Endothelial cell of umbilical vein (primary cell): Measurements from ENCODE around the gene MBLAC1. TPM values are rescaled to one million over a fixed set of nuclear protein-coding genes. Genes with fewer than 3 reads are reported as not detected.
A peak's percentile ranks its signal among the peaks of the same experiment; 100 is the strongest.

Experiments used
- BruUV-seq: library from RNA; stranded (reverse); fragments of 400-500 nt; replicated peaks from 2 replicates; lab custom pipeline; 2021; lab: Mats Ljungman, UMichigan
- CTCF ChIA-PET: fragments of 300-600, 350-600 bp; sonication (Branson Sonifier 250); formaldehyde crosslinking; loops from one replicate; lab custom pipeline; 2021; ENCODE audit warnings: antibody characterized with exemption, inconsistent platforms; lab: Charles Lee
- POLR2A ChIA-PET: fragments of 300-600, 350-600 bp; sonication (Branson Sonifier 250); formaldehyde crosslinking; loops from one replicate; lab custom pipeline; 2021; ENCODE audit warnings: antibody characterized with exemption, inconsistent platforms; lab: Charles Lee
- DNase-seq: peaks from one replicate; pipeline ENCODE4 v3.0.0-alpha.2; 2011; ENCODE audit warnings: low read depth, low spot score
- FAIRE-seq: peaks from 2 replicates; lab custom pipeline; 2011; peaks lifted over from hg19 to GRCh38; lab: Jason Lieb, UNC
- H2AFZ ChIP-seq: 2 replicates; pipeline ENCODE4 v1.6.0; 2012; ENCODE audit warnings: low read depth, low read length, control low read depth, inconsistent platforms
- H3K27ac ChIP-seq: 2 replicates; pipeline ENCODE4 v1.5.1; 2011; ENCODE audit warnings: low read depth, mild to moderate bottlenecking, control low read depth, low read length, moderate library complexity; ENCODE audit not compliant: insufficient read depth
- H3K27me3 ChIP-seq, 2 experiments: 2 replicates each; pipeline versions ENCODE4 v1.6.0 to v1.6.1; 2011; ENCODE audit warnings: low read length in 2 of 2, mixed read lengths in 1 of 2; ENCODE audit not compliant: control insufficient read depth in 2 of 2, insufficient read depth in 2 of 2
- H3K36me3 ChIP-seq, 2 experiments: 2 replicates in 1 of 2; 3 replicates in 1 of 2; pipeline ENCODE4 v1.5.1; 2011; ENCODE audit warnings: low read length in 2 of 2, mild to moderate bottlenecking in 1 of 2, moderate library complexity in 1 of 2; ENCODE audit not compliant: control insufficient read depth in 2 of 2, insufficient read depth in 2 of 2; ENCODE audit errors: extremely low read depth in 1 of 2
- H3K4me1 ChIP-seq: 3 replicates; pipeline ENCODE4 v1.5.1; 2011; ENCODE audit warnings: mild to moderate bottlenecking, low read length; ENCODE audit not compliant: control insufficient read depth, insufficient read depth; ENCODE audit errors: extremely low read depth
- H3K4me2 ChIP-seq: 2 replicates; pipeline ENCODE4 v1.6.1; 2011; ENCODE audit warnings: low read length, control low read depth, mixed read lengths; ENCODE audit not compliant: insufficient read depth
- H3K4me3 ChIP-seq, 3 experiments: fragments of 200-600 bp in 1 of 3; sonication (generic), shearing (Covaris generic) in 1 of 3; replicated peaks in 1 of 3; 2 replicates each; pipeline ENCODE4 v1.5.1; 2011 to 2016; ENCODE audit warnings: control low read depth in 3 of 3, low read length in 3 of 3, mild to moderate bottlenecking in 2 of 3, inconsistent platforms in 1 of 3, low read depth in 1 of 3, moderate library complexity in 1 of 3; ENCODE audit not compliant: insufficient read depth in 1 of 3
- H3K79me2 ChIP-seq: 2 replicates; pipeline ENCODE4 v1.6.0; 2012; ENCODE audit warnings: low read length, inconsistent platforms; ENCODE audit not compliant: control insufficient read depth, insufficient read depth
- H3K9ac ChIP-seq: replicated peaks from 2 replicates; pipeline ENCODE3; 2011; ENCODE audit warnings: low read length, control low read depth; ENCODE audit not compliant: insufficient read depth; ENCODE audit errors: extremely low read depth
- H3K9me1 ChIP-seq: replicated peaks from 3 replicates; pipeline ENCODE4 v1.6.0; 2011; ENCODE audit warnings: mild to moderate bottlenecking, low read length; ENCODE audit not compliant: control insufficient read depth, insufficient read depth; ENCODE audit errors: extremely low read depth
- H3K9me3 ChIP-seq: replicated peaks from 2 replicates; pipeline ENCODE4 v1.5.1; 2012; ENCODE audit warnings: low read length, inconsistent platforms; ENCODE audit not compliant: control insufficient read depth, insufficient read depth
- H4K20me1 ChIP-seq: replicated peaks from 2 replicates; pipeline ENCODE3; 2011; ENCODE audit warnings: mild to moderate bottlenecking, low read length; ENCODE audit not compliant: control insufficient read depth, insufficient read depth; ENCODE audit errors: extremely low read depth
- EZH2 ChIP-seq: IDR thresholded peaks from 2 replicates; pipeline ENCODE4 v1.6.1; 2012; ENCODE audit warnings: borderline replicate concordance, low read depth, mild to moderate bottlenecking, moderate library complexity, low read length, inconsistent platforms; ENCODE audit not compliant: severe bottlenecking
- FOS ChIP-seq: IDR thresholded peaks from 2 replicates; pipeline ENCODE4 v1.6.1; 2011; ENCODE audit warnings: mild to moderate bottlenecking, low read length, moderate library complexity, borderline replicate concordance; ENCODE audit not compliant: insufficient read depth
- GATA2 ChIP-seq: IDR thresholded peaks from 2 replicates; pipeline ENCODE4 v1.7.0; 2011; ENCODE audit warnings: low read depth, mild to moderate bottlenecking, moderate library complexity, mixed read lengths, low read length; ENCODE audit not compliant: insufficient read length, insufficient read depth
- JUN ChIP-seq: IDR thresholded peaks from 2 replicates; pipeline ENCODE4 v1.6.1; 2011; ENCODE audit warnings: borderline replicate concordance, low read depth; ENCODE audit not compliant: insufficient read length, insufficient read depth
- MYC ChIP-seq: IDR thresholded peaks from one replicate; pipeline ENCODE4 v1.6.1; 2011; ENCODE audit warnings: mild to moderate bottlenecking, low read depth, low read length
- POLR2A ChIP-seq: IDR thresholded peaks from 2 replicates; pipeline ENCODE4 v1.6.1; 2012; ENCODE audit warnings: low read depth, mild to moderate bottlenecking, control low read depth, low read length
- POLR2AphosphoS5 ChIP-seq: IDR thresholded peaks from 2 replicates; pipeline ENCODE4 v1.6.1; 2012; ENCODE audit warnings: low read depth, mild to moderate bottlenecking, control low read depth, low read length, moderate library complexity; ENCODE audit not compliant: insufficient read depth
- dilution Hi-C: fragments of 300-500 bp; cut with MboI; formaldehyde crosslinking; loops from one replicate; pipeline ENCODE4 v1.15.0; 2019; ENCODE audit warnings: low sequenced_read_pairs; ENCODE audit not compliant: extremely low pct_ligation_motif_present
- intact Hi-C: fragments of 100-400 bp; cut with micrococcal nuclease; formaldehyde crosslinking; loops from one replicate; pipeline ENCODE4 v1.10.0; 2022
- polyA plus RNA-seq, 4 experiments: library from polyadenylated mRNA; depleted of rRNA in 3 of 4; stranded (reverse) in 3 of 4; unstranded in 1 of 4; fragments of >200 nt; gene quantifications; 2 replicates each; pipeline versions ENCODE4 v1.2.1 to v1.2.3, GENCODE V29; 2011 to 2012; ENCODE audit warnings: missing spikeins in 1 of 4
- total RNA-seq: library from RNA; stranded (reverse); gene quantifications from 2 replicates; pipeline ENCODE4 v1.2.3, GENCODE V29; 2021
- TF ChIP-seq, protein P1 (sequence below): IDR thresholded peaks from 2 replicates; pipeline ENCODE4 v1.6.1; 2011; ENCODE audit not compliant: insufficient read depth, insufficient read length
- TF ChIP-seq, protein P2 (sequence below), 2 donors: IDR thresholded peaks; 1 replicate in 1 of 2; 2 replicates in 1 of 2; pipeline ENCODE4 v1.5.1; 2011; ENCODE audit warnings: low read length in 2 of 2, mild to moderate bottlenecking in 2 of 2, moderate library complexity in 2 of 2, control low read depth in 1 of 2, inconsistent platforms in 1 of 2, low read depth in 1 of 2; ENCODE audit not compliant: insufficient read depth in 1 of 2; ENCODE audit errors: extremely low read depth in 1 of 2

Gene MBLAC1
- total and polyA plus RNA-seq, 2 donors (not counting 3 experiments of a cell fraction or from before 2014, with no cell fraction given) = 1.8 to 2.1 TPM

DNA sequence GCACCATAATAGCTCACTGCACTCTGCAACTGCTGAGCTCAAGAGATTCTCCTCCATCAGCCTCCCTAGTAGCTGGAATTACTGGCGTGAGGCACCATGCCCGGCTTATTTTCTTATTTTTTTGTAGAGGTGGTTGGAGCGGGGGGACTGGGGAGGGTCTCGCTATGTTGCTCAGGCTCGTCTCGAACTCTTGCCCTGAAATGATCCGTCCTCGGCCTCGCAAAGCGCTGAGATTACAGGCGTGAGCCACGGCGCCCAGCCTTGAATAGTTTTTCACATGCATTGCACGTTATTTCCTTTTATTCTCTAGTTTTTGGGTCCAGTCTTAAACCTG is 21.4 kb downstream of the MBLAC1 start:
- DNase-seq = no peak
- H3K27me3 ChIP-seq = no peaks in the 10 kb centered on the region
- no peaks in the 10 kb centered on the region for H4K20me1 ChIP-seq
- H3K4me3 ChIP-seq = peak overlapping the region; percentile 10 to 80 (median 17)
- dilution Hi-C loops = no loop called here
- peak overlapping the region; percentile 22 for H3K27ac ChIP-seq
- H3K36me3 ChIP-seq = no peaks in the 10 kb centered on the region
- H2AFZ ChIP-seq = peak overlapping the region; percentile 82
- ChIA-PET CTCF (interaction anchor here (0.8 to 2.2 kb wide), 8 partner anchors 10 to 69 kb away, joined by 3 to 8 read pairs (median 3); partner anchors contain the start of genes GAL3ST4 and TRAPPC14), POLR2A (no interaction called here)
- H3K9me1 ChIP-seq = no peaks in the 10 kb centered on the region
- peaks cover 13% of the 10 kb centered on the region for H3K79me2 ChIP-seq
- H3K9ac ChIP-seq = peak overlapping the region; percentile 17
- no peaks in the 10 kb centered on the region for H3K9me3 ChIP-seq
- peaks cover 6% of the 10 kb centered on the region for H3K4me1 ChIP-seq
- intact Hi-C loops = loop anchor here (1.0 to 10.0 kb wide), 4 partner anchors 10 to 907 kb away; partner anchors contain the start of genes AP4M1, CNPY4, MCM7 and TAF6
- no peak for TF ChIP-seq POLR2AphosphoS5
- TF ChIP-seq GATA2 = no peak
- no peak for TF ChIP-seq EZH2
- no peak for TF ChIP-seq MYC
- TF ChIP-seq POLR2A = no peak
- no peak for TF ChIP-seq FOS
- no peak for TF ChIP-seq JUN
- TF ChIP-seq, protein P1, sequence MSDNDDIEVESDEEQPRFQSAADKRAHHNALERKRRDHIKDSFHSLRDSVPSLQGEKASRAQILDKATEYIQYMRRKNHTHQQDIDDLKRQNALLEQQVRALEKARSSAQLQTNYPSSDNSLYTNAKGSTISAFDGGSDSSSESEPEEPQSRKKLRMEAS = no peak
- TF ChIP-seq, protein P2, sequence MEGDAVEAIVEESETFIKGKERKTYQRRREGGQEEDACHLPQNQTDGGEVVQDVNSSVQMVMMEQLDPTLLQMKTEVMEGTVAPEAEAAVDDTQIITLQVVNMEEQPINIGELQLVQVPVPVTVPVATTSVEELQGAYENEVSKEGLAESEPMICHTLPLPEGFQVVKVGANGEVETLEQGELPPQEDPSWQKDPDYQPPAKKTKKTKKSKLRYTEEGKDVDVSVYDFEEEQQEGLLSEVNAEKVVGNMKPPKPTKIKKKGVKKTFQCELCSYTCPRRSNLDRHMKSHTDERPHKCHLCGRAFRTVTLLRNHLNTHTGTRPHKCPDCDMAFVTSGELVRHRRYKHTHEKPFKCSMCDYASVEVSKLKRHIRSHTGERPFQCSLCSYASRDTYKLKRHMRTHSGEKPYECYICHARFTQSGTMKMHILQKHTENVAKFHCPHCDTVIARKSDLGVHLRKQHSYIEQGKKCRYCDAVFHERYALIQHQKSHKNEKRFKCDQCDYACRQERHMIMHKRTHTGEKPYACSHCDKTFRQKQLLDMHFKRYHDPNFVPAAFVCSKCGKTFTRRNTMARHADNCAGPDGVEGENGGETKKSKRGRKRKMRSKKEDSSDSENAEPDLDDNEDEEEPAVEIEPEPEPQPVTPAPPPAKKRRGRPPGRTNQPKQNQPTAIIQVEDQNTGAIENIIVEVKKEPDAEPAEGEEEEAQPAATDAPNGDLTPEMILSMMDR (IDR thresholded peaks at IDR 0.05; ENCODE audit: extremely low read depth in 1 of 2, insufficient read depth in 1 of 2, low read depth in 1 of 2, low read length in 2 of 2) = no peak
- no peak for FAIRE-seq
- no TSS peak for BruUV-seq
- peak overlapping the region; percentile 70 for H3K4me2 ChIP-seq
